ENCODE data around the gene PRDM16.

DNA sequence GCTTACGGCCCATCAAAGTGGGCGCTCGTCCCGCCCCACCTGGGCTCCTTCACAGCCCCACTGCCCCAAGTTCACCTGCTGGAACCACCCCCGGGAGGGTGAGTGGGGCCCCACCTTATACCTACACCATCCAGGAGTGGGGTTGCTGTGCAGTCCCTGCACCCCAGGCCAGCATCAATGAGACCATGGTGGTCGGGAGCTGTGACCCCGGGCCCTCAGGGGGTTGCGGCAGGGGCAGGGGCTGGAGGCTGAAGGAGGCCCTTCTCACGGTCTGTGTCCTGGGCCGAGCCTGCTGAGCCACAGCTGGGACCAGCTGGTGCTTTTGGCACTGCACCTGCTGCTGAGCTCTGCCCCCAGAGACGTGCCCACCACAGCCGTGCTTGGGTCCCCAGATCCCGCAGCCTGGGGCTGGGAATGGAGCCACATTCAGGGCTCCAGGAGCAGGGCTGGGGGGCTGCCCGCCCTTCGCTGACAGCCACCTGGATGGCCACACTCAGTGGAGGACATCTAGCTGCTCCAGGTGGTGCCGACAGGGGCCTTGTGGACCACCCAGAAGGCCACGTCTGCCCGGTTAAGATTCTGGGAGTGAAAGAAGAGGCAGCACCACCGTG lies 30.3 kb upstream of the PRDM16 start:
- TF ChIP-seq SMC3 (IDR thresholded peaks at IDR 0.05; ENCODE audit: low read length), result no peak
- TF ChIP-seq, protein P1, sequence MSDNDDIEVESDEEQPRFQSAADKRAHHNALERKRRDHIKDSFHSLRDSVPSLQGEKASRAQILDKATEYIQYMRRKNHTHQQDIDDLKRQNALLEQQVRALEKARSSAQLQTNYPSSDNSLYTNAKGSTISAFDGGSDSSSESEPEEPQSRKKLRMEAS (IDR thresholded peaks at IDR 0.05), result no peak
- TF ChIP-seq, protein P2, sequence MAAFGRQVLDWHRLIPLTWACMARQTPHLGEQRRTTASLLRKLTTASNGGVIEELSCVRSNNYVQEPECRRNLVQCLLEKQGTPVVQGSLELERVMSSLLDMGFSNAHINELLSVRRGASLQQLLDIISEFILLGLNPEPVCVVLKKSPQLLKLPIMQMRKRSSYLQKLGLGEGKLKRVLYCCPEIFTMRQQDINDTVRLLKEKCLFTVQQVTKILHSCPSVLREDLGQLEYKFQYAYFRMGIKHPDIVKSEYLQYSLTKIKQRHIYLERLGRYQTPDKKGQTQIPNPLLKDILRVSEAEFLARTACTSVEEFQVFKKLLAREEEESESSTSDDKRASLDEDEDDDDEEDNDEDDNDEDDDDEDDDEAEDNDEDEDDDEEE (CRISPR knock-in tag; IDR thresholded peaks at IDR 0.05), result no peak
- TF ChIP-seq BRCA1 (CRISPR knock-in tag; IDR thresholded peaks at IDR 0.05), result no peak
- TF ChIP-seq ASH2L (IDR thresholded peaks at IDR 0.05; ENCODE audit: insufficient read length, low read depth, low read length), result no peak
- TF ChIP-seq SATB2 (CRISPR knock-in tag; IDR thresholded peaks at IDR 0.05), result no peak
- TF ChIP-seq, protein P3, sequence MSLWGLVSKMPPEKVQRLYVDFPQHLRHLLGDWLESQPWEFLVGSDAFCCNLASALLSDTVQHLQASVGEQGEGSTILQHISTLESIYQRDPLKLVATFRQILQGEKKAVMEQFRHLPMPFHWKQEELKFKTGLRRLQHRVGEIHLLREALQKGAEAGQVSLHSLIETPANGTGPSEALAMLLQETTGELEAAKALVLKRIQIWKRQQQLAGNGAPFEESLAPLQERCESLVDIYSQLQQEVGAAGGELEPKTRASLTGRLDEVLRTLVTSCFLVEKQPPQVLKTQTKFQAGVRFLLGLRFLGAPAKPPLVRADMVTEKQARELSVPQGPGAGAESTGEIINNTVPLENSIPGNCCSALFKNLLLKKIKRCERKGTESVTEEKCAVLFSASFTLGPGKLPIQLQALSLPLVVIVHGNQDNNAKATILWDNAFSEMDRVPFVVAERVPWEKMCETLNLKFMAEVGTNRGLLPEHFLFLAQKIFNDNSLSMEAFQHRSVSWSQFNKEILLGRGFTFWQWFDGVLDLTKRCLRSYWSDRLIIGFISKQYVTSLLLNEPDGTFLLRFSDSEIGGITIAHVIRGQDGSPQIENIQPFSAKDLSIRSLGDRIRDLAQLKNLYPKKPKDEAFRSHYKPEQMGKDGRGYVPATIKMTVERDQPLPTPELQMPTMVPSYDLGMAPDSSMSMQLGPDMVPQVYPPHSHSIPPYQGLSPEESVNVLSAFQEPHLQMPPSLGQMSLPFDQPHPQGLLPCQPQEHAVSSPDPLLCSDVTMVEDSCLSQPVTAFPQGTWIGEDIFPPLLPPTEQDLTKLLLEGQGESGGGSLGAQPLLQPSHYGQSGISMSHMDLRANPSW (CRISPR knock-in tag; IDR thresholded peaks at IDR 0.05; ENCODE audit: borderline replicate concordance), result no peak
- TF ChIP-seq SNAPC2 (CRISPR knock-in tag; IDR thresholded peaks at IDR 0.05), result no peak
- no peak for TF ChIP-seq EHMT2 (IDR thresholded peaks at IDR 0.05; ENCODE audit: borderline replicate concordance, low read depth, low read length)
- no peak for TF ChIP-seq MAZ (IDR thresholded peaks at IDR 0.05; ENCODE audit: borderline replicate concordance, low read depth, low read length)
- TF ChIP-seq MAZ (CRISPR knock-in tag; IDR thresholded peaks at IDR 0.05; ENCODE audit: low read depth), result no peak
- TF ChIP-seq GABPA (IDR thresholded peaks at IDR 0.05; ENCODE audit: low read depth, low read length), result no peak
- no peak for TF ChIP-seq GABPA (CRISPR knock-in tag; IDR thresholded peaks at IDR 0.05; ENCODE audit: low read depth)
- TF ChIP-seq AKAP8 (CRISPR knock-in tag; IDR thresholded peaks at IDR 0.05), result no peak
